K562 (cell line): ENCODE results near the gene APP. TPM values are rescaled to one million over a fixed set of nuclear protein-coding genes. Genes with fewer than 3 reads are reported as not detected.

ENCODE experiments used
- ATAC-seq: fragments of 200-7000 bp; cut with Tn5 transposase; 3 replicates; pipeline ENCODE4 v1.9.1; 2020; ENCODE audit warnings: moderate library complexity
- BruUV-seq: library from RNA; stranded (reverse); fragments of 400-500 nt; replicated peaks from 2 replicates; lab custom pipeline; 2021; lab: Mats Ljungman, UMichigan
- CTCF ChIA-PET: fragments of 300-600 bp; formaldehyde crosslinking; extraction: SDS; loops from one replicate; lab custom pipeline; 2021; ENCODE audit warnings: low intra/inter-chr PET ratio; lab: Yijun Ruan, JAX
- POLR2A ChIA-PET: fragments of 300-600, 350-650 bp; sonication (Branson Sonifier 250); formaldehyde crosslinking; extraction: SDS; loops from one replicate; lab custom pipeline; 2021; ENCODE audit warnings: antibody characterized with exemption, inconsistent platforms; lab: Yijun Ruan, JAX
- DNase-seq, 4 experiments: peaks; one replicate each; pipeline versions ENCODE4 v3.0.0 to v3.0.0-alpha.2; 2011 to 2018; ENCODE audit warnings: low spot score in 3 of 4, mixed read lengths in 3 of 4; ENCODE audit errors: extremely low read depth in 1 of 4
- FAIRE-seq: peaks from 2 replicates; lab custom pipeline; 2011; peaks lifted over from hg19 to GRCh38; lab: Jason Lieb, UNC
- H2AFZ ChIP-seq: 2 replicates; pipeline ENCODE4 v1.6.0; 2011; ENCODE audit warnings: low read depth, low read length, control low read depth, inconsistent platforms
- H3K27ac ChIP-seq: fragments of 200-600 bp; 3 replicates; pipeline ENCODE4 v1.8.0; 2011; ENCODE audit warnings: low read depth, mild to moderate bottlenecking, control low read depth, inconsistent platforms, low read length, moderate library complexity, mixed read lengths; ENCODE audit errors: extremely low read depth
- H3K27me3 ChIP-seq, 2 experiments: fragments of 300-600 bp in 1 of 2; 2 replicates in 1 of 2; 3 replicates in 1 of 2; pipeline versions ENCODE4 v1.6.0 to v1.8.0; 2011; ENCODE audit warnings: inconsistent platforms in 2 of 2, low read length in 2 of 2, mild to moderate bottlenecking in 1 of 2, mixed read lengths in 1 of 2, moderate library complexity in 1 of 2; ENCODE audit not compliant: control insufficient read depth in 2 of 2, insufficient read depth in 2 of 2
- H3K36me3 ChIP-seq: fragments of 300-600 bp; 3 replicates; pipeline ENCODE4 v1.8.0; 2011; ENCODE audit warnings: mild to moderate bottlenecking, low read length, inconsistent platforms; ENCODE audit not compliant: control insufficient read depth, insufficient read depth
- H3K4me1 ChIP-seq, 2 experiments: fragments of 200-600 bp in 1 of 2; replicated peaks in 1 of 2; 2 replicates in 1 of 2; 3 replicates in 1 of 2; pipeline versions ENCODE4 v1.5.1 to v1.8.0; 2011; ENCODE audit warnings: inconsistent platforms in 2 of 2, low read length in 2 of 2, mild to moderate bottlenecking in 1 of 2, mixed read lengths in 1 of 2, moderate library complexity in 1 of 2; ENCODE audit not compliant: control insufficient read depth in 2 of 2, insufficient read depth in 2 of 2
- H3K4me2 ChIP-seq: 2 replicates; pipeline ENCODE4 v1.6.1; 2011; ENCODE audit warnings: low read length, control low read depth, inconsistent platforms, mixed read lengths; ENCODE audit not compliant: insufficient read depth
- H3K4me3 ChIP-seq: fragments of 200-600 bp; sonication (generic), shearing (Covaris generic); 2 replicates; pipeline ENCODE4 v1.5.1; 2016; ENCODE audit warnings: control low read depth, inconsistent platforms
- H3K79me2 ChIP-seq: fragments of 200-600 bp; 3 replicates; pipeline ENCODE4 v1.8.0; 2011; ENCODE audit warnings: low read length, inconsistent platforms; ENCODE audit not compliant: control insufficient read depth, insufficient read depth
- H3K9ac ChIP-seq, 2 experiments: 2 replicates each; pipeline versions ENCODE4 v1.6.0 to v1.6.1; 2011; ENCODE audit warnings: low read depth in 2 of 2, low read length in 2 of 2, control low read depth in 1 of 2, inconsistent platforms in 1 of 2, mild to moderate bottlenecking in 1 of 2, mixed read lengths in 1 of 2; ENCODE audit not compliant: insufficient read depth in 1 of 2
- H3K9me1 ChIP-seq: one replicate; pipeline ENCODE4 v1.6.0; 2011; ENCODE audit warnings: inconsistent platforms, mild to moderate bottlenecking, low read length, moderate library complexity; ENCODE audit not compliant: control insufficient read depth, insufficient read depth
- H3K9me3 ChIP-seq: replicated peaks from 2 replicates; pipeline ENCODE4 v1.5.1; 2011; ENCODE audit warnings: low read depth, low read length, inconsistent platforms; ENCODE audit not compliant: control insufficient read depth, insufficient read depth
- H4K20me1 ChIP-seq: replicated peaks from 2 replicates; pipeline ENCODE4 v1.6.1; 2011; ENCODE audit warnings: low read length, inconsistent platforms, mixed read lengths; ENCODE audit not compliant: control insufficient read depth, insufficient read depth
- ARID1B ChIP-seq: fragments of 450-650 bp; IDR thresholded peaks from 2 replicates; pipeline ENCODE4 v1.6.1; 2016; ENCODE audit warnings: antibody characterized with exemption, mild to moderate bottlenecking, inconsistent platforms
- BACH1 ChIP-seq: fragments of 200-800 bp; sonication (Bioruptor generic); IDR thresholded peaks from 2 replicates; pipeline ENCODE4 v1.6.1; 2016; ENCODE audit warnings: missing genetic modification characterization, missing compliant biosample characterization
- BCLAF1 ChIP-seq, 2 experiments: fragments of 450-650 bp in 1 of 2; IDR thresholded peaks; 2 replicates each; pipeline ENCODE4 v1.6.1; 2011 to 2017; ENCODE audit warnings: low read depth in 2 of 2, antibody characterized with exemption in 1 of 2, borderline replicate concordance in 1 of 2, low read length in 1 of 2, mild to moderate bottlenecking in 1 of 2, mixed read lengths in 1 of 2; ENCODE audit not compliant: control insufficient read depth in 1 of 2
- CEBPB ChIP-seq: fragments of 450-650 bp; IDR thresholded peaks from 2 replicates; pipeline ENCODE4 v1.6.1; 2016; ENCODE audit warnings: missing genetic modification characterization, missing compliant biosample characterization
- ELF2 ChIP-seq: fragments of 250-450 bp; sonication (Bioruptor Pico); IDR thresholded peaks from 2 replicates; pipeline ENCODE4 v1.5.0; 2021; ENCODE audit warnings: mild to moderate bottlenecking
- FOXA3 ChIP-seq, 2 experiments: fragments of 450-650 bp in 1 of 2; sonication (generic) in 1 of 2; formaldehyde crosslinking; IDR thresholded peaks in 1 of 2; conservative IDR thresholded peaks in 1 of 2; 2 replicates each; pipeline versions ENCODE4 v1.4.0 to v1.8.0; 2020 to 2022; ENCODE audit warnings: mild to moderate bottlenecking in 2 of 2, missing genetic modification reagents in 1 of 2
- MTA3 ChIP-seq: fragments of 450-650 bp; formaldehyde crosslinking; IDR thresholded peaks from 2 replicates; pipeline ENCODE4 v1.6.1; 2017; ENCODE audit warnings: mild to moderate bottlenecking, borderline replicate concordance
- NONO ChIP-seq, 2 experiments: fragments of 200-400 bp in 1 of 2; fragments of 450-650 bp in 1 of 2; formaldehyde crosslinking in 1 of 2; IDR thresholded peaks; 2 replicates each; pipeline ENCODE4 v1.6.1; 2017; ENCODE audit warnings: low read depth in 2 of 2, mild to moderate bottlenecking in 2 of 2, moderate library complexity in 2 of 2, low read length in 1 of 2
- NR1H2 ChIP-seq: sonication (generic); formaldehyde crosslinking; IDR thresholded peaks from 2 replicates; pipeline ENCODE4 v1.4.0; 2020; ENCODE audit warnings: mild to moderate bottlenecking, missing genetic modification reagents
- PTBP1 ChIP-seq: fragments of 200-400 bp; formaldehyde crosslinking; IDR thresholded peaks from 2 replicates; pipeline ENCODE4 v1.6.1; 2017; ENCODE audit warnings: low read depth, low read length
- ZC3H11A ChIP-seq: IDR thresholded peaks from 2 replicates; pipeline ENCODE4 v1.6.1; 2012; ENCODE audit warnings: low read depth, low read length, improper control_type of control experiment
- ZFP30 ChIP-seq: fragments of 250-450 bp; sonication (Bioruptor Pico); IDR thresholded peaks from 2 replicates; pipeline ENCODE4 v1.8.0; 2022; ENCODE audit warnings: moderate library complexity, mild to moderate bottlenecking, inconsistent platforms, borderline replicate concordance
- ZNF174 ChIP-seq: fragments of 250-450 bp; sonication (Bioruptor Pico); IDR thresholded peaks from 2 replicates; pipeline ENCODE4 v1.4.0; 2020; ENCODE audit warnings: mild to moderate bottlenecking
- WGBS: fragments of 100-300 bp; shearing (Covaris generic); methylation state at CpG from one replicate; pipeline ENCODE4 v1.1.6; 2016; ENCODE audit warnings: low coverage, mixed read lengths; ENCODE audit not compliant: insufficient coverage; ENCODE audit errors: missing lambda C conversion rate; 5-methylcytosine and 5-hydroxymethylcytosine counted together
- in situ Hi-C: fragments of 300-500 bp; cut with MboI; formaldehyde crosslinking; loops from 4 replicates; pipeline ENCODE4 v1.15.0; 2018; ENCODE audit warnings: inconsistent platforms, mixed read lengths
- intact Hi-C: fragments of 100-400 bp; cut with micrococcal nuclease; formaldehyde crosslinking; loops from 2 replicates; pipeline ENCODE4 v1.14.2; 2022
- polyA plus RNA-seq, 8 experiments: library from polyadenylated mRNA; depleted of rRNA in 4 of 8; stranded (reverse) in 5 of 8; unstranded in 3 of 8; fragments of >200 nt; fragmentation: Nextera tagmentation in 2 of 8; fragmentation: Illumina TruSeq in 1 of 8; extraction: Ambion mirVana in 2 of 8; extraction: Trizol in 1 of 8; gene quantifications; 2 replicates each; pipeline versions ENCODE4 v1.2.1 to v1.2.3, GENCODE V29; 2011 to 2014; ENCODE audit warnings: inconsistent platforms in 1 of 8, missing spikeins in 1 of 8
- total RNA-seq, 7 experiments: library from RNA; depleted of rRNA in 6 of 7; stranded (reverse); fragments of >200 nt in 6 of 7; fragmentation: Illumina TruSeq in 2 of 7; extraction: Trizol in 2 of 7; gene quantifications; 2 replicates each; pipeline versions ENCODE4 v1.2.1 to v1.2.3, GENCODE V29; 2011 to 2021; ENCODE audit warnings: low replicate concordance in 1 of 7
- TF ChIP-seq, protein P1 (sequence below), 2 experiments: fragments of 450-650 bp; conservative IDR thresholded peaks; 2 replicates each; pipeline ENCODE4 v1.6.1; 2017; ENCODE audit warnings: mild to moderate bottlenecking in 2 of 2, moderate library complexity in 2 of 2
- TF ChIP-seq, protein P2 (sequence below): fragments of 200-800 bp; sonication (Bioruptor generic); IDR thresholded peaks from 2 replicates; pipeline ENCODE4 v1.6.1; 2017; ENCODE audit warnings: missing genetic modification characterization, missing compliant biosample characterization
- TF ChIP-seq, protein P3 (sequence below): sonication (generic); formaldehyde crosslinking; IDR thresholded peaks from 2 replicates; pipeline ENCODE4 v1.8.0; 2022; ENCODE audit warnings: mild to moderate bottlenecking, missing genetic modification reagents

Gene APP
- total and polyA plus RNA-seq, 9 of the 15 experiments (the other 6 are each of a cell fraction or from before 2014, with no cell fraction given): 0.01 to 1.5 (median 0.16) TPM; not detected in 5

GRCh38 chr21:26124896-26125295 lies 45.7 kb downstream of the APP start:
- Histone ChIP-seq H3K36me3 (no peaks in the 10 kb centered on the region), H3K27ac (no peak overlapping the region), H3K9me1 (no peaks in the 10 kb centered on the region), H2AFZ (no peak overlapping the region), H3K4me1 (no peaks in the 10 kb centered on the region), H3K9me3 (no peaks in the 10 kb centered on the region), H3K27me3 (no peaks in the 10 kb centered on the region), H4K20me1 (no peaks in the 10 kb centered on the region), H3K79me2 (no peaks in the 10 kb centered on the region), H3K4me3 (no peak overlapping the region), H3K4me2 (no peak overlapping the region), H3K9ac (no peak overlapping the region)
- intact Hi-C loops: no loop called here
- WGBS: 0% methylated on average over 7 of the region's 7 CpGs
- in situ Hi-C loops: no loop called here
- ChIA-PET POLR2A (interaction anchor here (0.8 kb wide), 1 partner anchor 54 kb away, joined by 4 read pairs; no protein-coding TSS in a partner anchor), CTCF (no interaction called here)
- DNase-seq (no peak), FAIRE-seq (no peak), ATAC-seq (no peak)
- TF ChIP-seq ARID1B (no peak), ELF2 (CRISPR knock-in tag) (no peak), NR1H2 (CRISPR knock-in tag) (no peak), BCLAF1 (IDR thresholded peaks at IDR 0.05; ENCODE audit: borderline replicate concordance in 1 of 2, control insufficient read depth in 1 of 2, low read depth in 2 of 2, low read length in 1 of 2) (no peak), ZFP30 (CRISPR knock-in tag) (no peak), MTA3 (no peak), BACH1 (tag) (no peak), PTBP1 (no peak), ZC3H11A (no peak), NONO (IDR thresholded peaks at IDR 0.05; ENCODE audit: low read depth in 2 of 2, low read length in 1 of 2) (no peak), CEBPB (tag) (no peak), FOXA3 (CRISPR knock-in tag; conservative IDR thresholded peaks at IDR 0.05 in 1 of 2, IDR thresholded peaks at IDR 0.05 in 1 of 2) (no peak), ZNF174 (CRISPR knock-in tag) (no peak)
- TF ChIP-seq, protein P1, sequence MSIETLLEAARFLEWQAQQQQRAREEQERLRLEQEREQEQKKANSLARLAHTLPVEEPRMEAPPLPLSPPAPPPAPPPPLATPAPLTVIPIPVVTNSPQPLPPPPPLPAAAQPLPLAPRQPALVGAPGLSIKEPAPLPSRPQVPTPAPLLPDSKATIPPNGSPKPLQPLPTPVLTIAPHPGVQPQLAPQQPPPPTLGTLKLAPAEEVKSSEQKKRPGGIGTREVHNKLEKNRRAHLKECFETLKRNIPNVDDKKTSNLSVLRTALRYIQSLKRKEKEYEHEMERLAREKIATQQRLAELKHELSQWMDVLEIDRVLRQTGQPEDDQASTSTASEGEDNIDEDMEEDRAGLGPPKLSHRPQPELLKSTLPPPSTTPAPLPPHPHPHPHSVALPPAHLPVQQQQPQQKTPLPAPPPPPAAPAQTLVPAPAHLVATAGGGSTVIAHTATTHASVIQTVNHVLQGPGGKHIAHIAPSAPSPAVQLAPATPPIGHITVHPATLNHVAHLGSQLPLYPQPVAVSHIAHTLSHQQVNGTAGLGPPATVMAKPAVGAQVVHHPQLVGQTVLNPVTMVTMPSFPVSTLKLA (conservative IDR thresholded peaks at IDR 0.05): no peak
- TF ChIP-seq, protein P2, sequence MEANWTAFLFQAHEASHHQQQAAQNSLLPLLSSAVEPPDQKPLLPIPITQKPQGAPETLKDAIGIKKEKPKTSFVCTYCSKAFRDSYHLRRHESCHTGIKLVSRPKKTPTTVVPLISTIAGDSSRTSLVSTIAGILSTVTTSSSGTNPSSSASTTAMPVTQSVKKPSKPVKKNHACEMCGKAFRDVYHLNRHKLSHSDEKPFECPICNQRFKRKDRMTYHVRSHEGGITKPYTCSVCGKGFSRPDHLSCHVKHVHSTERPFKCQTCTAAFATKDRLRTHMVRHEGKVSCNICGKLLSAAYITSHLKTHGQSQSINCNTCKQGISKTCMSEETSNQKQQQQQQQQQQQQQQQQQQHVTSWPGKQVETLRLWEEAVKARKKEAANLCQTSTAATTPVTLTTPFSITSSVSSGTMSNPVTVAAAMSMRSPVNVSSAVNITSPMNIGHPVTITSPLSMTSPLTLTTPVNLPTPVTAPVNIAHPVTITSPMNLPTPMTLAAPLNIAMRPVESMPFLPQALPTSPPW (CRISPR knock-in tag): no peak
- TF ChIP-seq, protein P3, sequence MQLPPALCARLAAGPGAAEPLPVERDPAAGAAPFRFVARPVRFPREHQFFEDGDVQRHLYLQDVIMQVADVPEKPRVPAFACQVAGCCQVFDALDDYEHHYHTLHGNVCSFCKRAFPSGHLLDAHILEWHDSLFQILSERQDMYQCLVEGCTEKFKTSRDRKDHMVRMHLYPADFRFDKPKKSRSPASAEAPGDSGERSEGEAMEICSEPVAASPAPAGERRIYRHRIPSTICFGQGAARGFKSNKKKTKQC: no peak
- no TSS peak for BruUV-seq
